ENCODE results near the gene SLC7A11.

SLC7A11 gene

GRCh38 chr4:138242076-138242833 is at the start of gene SLC7A11:
SLC7A11 (minus strand) TSS chr4:138242349; CDS start chr4:138242069, 280 bp downstream.
- DNase-seq = peak; percentile 92

GRCh38 chr4:138291431-138291830 is 49.3 kb upstream of the SLC7A11 start:
- no peak for DNase-seq

GRCh38 chr4:138290805-138291204 is 48.7 kb upstream of the SLC7A11 start:
- no peak for DNase-seq

GRCh38 chr4:138279286-138279685 is 37.1 kb upstream of the SLC7A11 start:
- DNase-seq = no peak

- no peak for DNase-seq
Measured at GRCh38 chr4:138277133-138277532, 35.0 kb upstream of the SLC7A11 start.

GRCh38 chr4:138275963-138276621 is 33.9 kb upstream of the SLC7A11 start:
- DNase-seq = no peak

GRCh38 chr4:138275216-138275615 is 33.1 kb upstream of the SLC7A11 start:
- no peak for DNase-seq

- no peak for DNase-seq
Measured at GRCh38 chr4:138269175-138269574, 27.0 kb upstream of the SLC7A11 start.

- no peak for DNase-seq
Measured at GRCh38 chr4:138267835-138268234, 25.7 kb upstream of the SLC7A11 start.

- DNase-seq = no peak
Measured at GRCh38 chr4:138266948-138267347, 24.8 kb upstream of the SLC7A11 start.

- DNase-seq = no peak
Measured at GRCh38 chr4:138263247-138263816, 21.2 kb upstream of the SLC7A11 start.

GRCh38 chr4:138262469-138262868 is 20.3 kb upstream of the SLC7A11 start:
- no peak for DNase-seq

GRCh38 chr4:138262030-138262429 is 19.9 kb upstream of the SLC7A11 start:
- DNase-seq = no peak

GRCh38 chr4:138259824-138260223 is 17.7 kb upstream of the SLC7A11 start:
- DNase-seq = no peak

- no peak for DNase-seq
Measured at GRCh38 chr4:138259271-138259670, 17.1 kb upstream of the SLC7A11 start.

GRCh38 chr4:138256608-138257007 is 14.5 kb upstream of the SLC7A11 start:
- no peak for DNase-seq

GRCh38 chr4:138255917-138256597 is 13.9 kb upstream of the SLC7A11 start:
- DNase-seq = no peak

- no peak for DNase-seq
Measured at GRCh38 chr4:138252551-138252950, 10.4 kb upstream of the SLC7A11 start.

- DNase-seq = no peak
Measured at GRCh38 chr4:138251938-138252337, 9.8 kb upstream of the SLC7A11 start.

- DNase-seq = no peak
Measured at GRCh38 chr4:138249132-138249531, 7.0 kb upstream of the SLC7A11 start.

GRCh38 chr4:138248058-138248457 is 5.9 kb upstream of the SLC7A11 start:
- DNase-seq = no peak

GRCh38 chr4:138247643-138248042 is 5.5 kb upstream of the SLC7A11 start:
- no peak for DNase-seq

GRCh38 chr4:138243369-138243768 is 1.2 kb upstream of the SLC7A11 start:
- DNase-seq = no peak

GRCh38 chr4:138242834-138243156 is 646 bp upstream of the SLC7A11 start:
- peak; percentile 37 for DNase-seq

Measured in activated CD4-positive, alpha-beta T cell treated with anti-CD3 and anti-CD28 coated beads, Interleukin-2, amount 50 U/mL, for 16 hours (primary cell).